MV-4-11 (cell line): ENCODE data around the gene PTEN.
"Not testable (repeated sequence)": the region's sequence is repeated elsewhere in the genome, so short reads cannot be mapped to it uniquely, and the experiment has no call there.

ENCODE experiments used
- DNase-seq: peaks from one replicate; lab custom pipeline; 2025; lab: John Stamatoyannopoulos, UW

Gene PTEN

GRCh38 chr10:87869773-87870551, 6.5 kb downstream of the PTEN start:
- no peak for DNase-seq

DNA sequence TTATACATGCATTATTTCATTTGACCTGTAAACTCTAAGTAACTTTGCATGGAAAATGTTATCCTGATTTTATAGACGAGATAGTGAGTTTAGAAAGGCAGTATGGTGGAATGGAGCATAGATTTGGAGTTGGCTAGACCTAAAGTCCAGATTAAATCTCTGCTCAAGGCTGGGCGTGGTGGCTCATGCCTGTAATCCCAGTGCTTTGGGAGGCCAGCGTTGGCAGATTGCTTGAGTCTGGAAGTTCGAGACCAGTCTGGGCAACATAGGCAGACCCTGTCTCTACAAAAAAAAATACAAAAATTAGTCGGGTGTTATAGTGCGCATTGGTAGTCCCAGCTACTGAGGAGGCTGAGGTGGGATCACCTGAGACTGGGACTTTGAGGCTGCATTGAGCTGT, 9.4 kb downstream of the PTEN start:
- no peak for DNase-seq

- DNase-seq: no peak
These were observed 10.2 kb downstream of the PTEN start for GRCh38 chr10:87873656-87874055.

GRCh38 chr10:87875929-87876571, 12.6 kb downstream of the PTEN start:
- DNase-seq: no peak

DNA sequence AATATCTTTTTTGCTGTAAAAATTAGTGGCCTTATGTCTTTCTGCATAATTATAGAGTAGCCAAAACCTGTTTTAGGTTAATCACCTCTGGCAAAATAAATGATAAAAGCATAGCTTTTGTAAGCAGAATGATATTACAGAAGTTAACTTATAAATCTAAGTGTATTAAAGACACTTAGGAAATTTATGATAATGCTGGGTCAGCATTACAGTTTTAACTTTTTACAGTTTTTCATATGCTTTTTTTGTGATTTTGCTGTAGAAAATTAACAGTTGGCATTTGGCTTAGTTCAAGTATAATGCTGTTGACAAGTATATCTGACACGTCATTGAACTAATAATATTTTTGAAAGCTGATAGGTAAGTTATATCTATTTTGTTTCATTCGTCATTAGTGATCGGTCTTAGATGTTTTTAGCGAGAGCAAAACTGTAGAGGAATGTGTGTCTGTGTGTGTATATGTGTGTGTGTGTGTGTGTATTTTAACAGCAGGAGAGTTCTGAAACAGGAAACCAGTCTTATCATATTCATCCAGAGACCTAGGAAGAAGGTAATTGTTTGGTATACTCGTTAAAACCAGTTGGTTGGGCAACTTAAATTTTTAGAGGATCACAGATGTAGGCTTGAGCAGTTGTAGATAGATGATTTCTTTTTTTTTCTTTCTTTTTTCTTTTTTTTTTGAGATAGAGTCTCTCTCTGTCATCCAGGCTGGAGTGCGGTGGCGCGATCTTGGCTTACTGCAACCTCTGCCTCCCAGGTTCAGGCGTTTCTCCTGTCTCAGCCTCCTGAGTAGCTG, 15.4 kb downstream of the PTEN start:
- DNase-seq: peak; percentile 52

- peak; percentile 28 for DNase-seq
These were observed 16.9 kb downstream of the PTEN start for GRCh38 chr10:87880336-87880735.

DNA sequence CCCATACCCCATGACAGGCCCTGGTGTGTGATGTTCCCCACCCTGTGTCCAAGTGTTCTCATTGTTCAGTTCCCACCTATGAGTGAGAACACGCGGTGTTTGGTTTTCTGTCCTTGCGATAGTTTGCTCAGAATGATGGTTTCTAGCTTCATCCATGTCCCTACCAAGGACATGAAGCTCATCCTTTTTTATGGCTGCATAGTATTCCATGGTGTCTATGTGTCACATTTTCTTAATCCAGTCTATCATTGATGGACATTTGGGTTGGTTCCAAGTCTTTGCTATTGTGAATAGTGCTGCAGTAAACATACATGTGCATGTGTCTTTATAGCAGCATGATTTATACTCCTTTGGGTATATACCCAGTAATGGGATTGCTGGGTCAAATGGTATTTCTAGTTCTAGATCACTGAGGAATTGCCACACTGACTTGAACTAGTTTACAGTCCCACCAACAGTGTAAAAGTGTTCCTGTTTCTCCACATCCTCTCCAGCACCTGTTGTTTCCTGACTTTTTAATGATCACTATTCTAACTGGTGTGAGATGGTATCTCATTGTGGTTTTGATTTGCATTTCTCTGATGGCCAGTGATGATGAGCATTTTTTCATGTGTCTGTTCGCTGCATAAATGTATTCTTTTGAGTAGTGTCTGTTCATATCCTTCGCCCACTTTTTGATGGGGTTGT, 18.1 kb downstream of the PTEN start:
- not testable (repeated sequence) for DNase-seq

DNA sequence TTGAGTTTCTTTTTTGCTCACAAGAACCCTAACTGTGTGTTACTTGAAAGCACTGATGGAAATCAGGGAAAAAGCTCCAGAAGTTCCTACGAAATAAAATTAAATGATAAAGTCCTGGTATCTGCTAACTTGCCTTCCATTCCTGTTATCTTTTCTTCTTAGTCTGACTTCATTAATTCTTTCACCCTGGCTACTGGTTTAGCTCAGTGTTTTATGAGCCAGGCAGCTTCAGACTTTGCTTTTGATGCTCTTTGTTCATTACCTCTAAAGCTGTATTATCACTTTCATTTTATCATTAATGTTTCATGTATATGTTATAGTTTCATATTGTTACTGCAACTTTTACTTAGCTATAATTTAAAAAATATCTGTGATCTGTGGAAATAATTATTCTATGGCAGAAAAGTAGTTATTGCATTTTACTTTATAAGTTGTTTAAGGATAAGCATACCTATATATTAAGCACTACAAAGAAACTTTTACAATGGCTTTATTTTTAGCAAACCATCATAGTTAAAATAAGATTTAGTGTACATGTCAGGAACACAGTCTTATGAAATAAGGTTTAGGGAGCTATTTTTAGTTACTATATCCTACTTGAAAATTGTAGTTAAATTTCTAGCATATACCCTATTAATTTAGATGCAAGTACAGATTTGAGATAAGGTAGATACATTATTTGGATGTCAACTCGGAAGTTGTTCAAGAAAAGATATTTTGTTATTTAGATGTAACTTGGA, 19.3 kb downstream of the PTEN start:
- DNase-seq: no peak

- DNase-seq: no peak
These were observed 23.2 kb downstream of the PTEN start for GRCh38 chr10:87886635-87887034.

- no peak for DNase-seq
These were observed 23.7 kb downstream of the PTEN start for GRCh38 chr10:87887146-87887545.

GRCh38 chr10:87887548-87888289, 24.3 kb downstream of the PTEN start:
- DNase-seq: no peak

- DNase-seq: no peak
These were observed 32.0 kb downstream of the PTEN start for GRCh38 chr10:87895430-87895829.

GRCh38 chr10:87896216-87896615, 32.8 kb downstream of the PTEN start:
- no peak for DNase-seq

DNA sequence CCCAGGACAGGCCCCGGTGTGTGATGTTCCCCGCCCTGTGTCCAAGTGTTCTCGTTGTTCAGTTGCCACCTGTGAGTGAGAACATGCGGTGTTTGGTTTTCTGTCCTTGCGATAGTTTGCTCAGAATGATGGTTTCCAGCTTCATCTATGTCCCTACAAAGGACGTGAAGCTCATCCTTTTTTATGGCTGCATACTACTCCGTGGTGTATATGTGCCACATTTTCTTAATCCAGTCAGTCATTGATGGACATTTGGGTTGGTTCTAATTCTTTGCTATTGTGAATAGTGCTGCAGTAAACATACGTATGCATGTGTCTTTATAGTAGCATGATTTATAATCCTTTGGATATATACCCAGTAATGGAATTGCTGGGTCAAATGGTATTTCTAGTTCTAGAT, 34.5 kb downstream of the PTEN start:
- not testable (repeated sequence) for DNase-seq

GRCh38 chr10:87903396-87903795, 40.0 kb downstream of the PTEN start:
- DNase-seq: not testable (repeated sequence)

GRCh38 chr10:87913156-87913921, 49.9 kb downstream of the PTEN start:
- no peak for DNase-seq

DNA sequence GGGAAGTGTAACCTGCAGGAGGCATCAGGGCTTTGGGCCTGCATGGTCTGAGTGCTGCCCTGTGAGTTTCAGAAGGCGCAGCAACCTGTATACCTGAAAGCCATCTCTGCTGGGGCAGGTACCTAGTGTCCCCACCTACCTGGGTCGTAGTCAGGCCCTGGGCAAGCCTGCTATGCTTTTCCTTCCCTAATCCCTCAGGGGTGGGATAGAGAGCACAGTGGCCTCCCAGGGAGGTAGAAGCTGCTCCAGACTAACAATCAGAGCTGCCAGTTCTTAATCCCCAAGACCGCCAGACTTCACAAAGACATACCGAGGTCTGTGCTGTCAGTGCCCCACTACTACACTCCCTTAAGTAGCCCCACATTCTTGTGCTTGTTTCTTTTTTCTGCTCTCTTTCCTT, 52.0 kb downstream of the PTEN start:
- DNase-seq: no peak

- DNase-seq: peak; percentile 18
These were observed 52.6 kb downstream of the PTEN start for GRCh38 chr10:87915989-87916388.

- DNase-seq: no peak
These were observed 53.1 kb downstream of the PTEN start for GRCh38 chr10:87916515-87916914.

- DNase-seq: no peak
These were observed 54.9 kb downstream of the PTEN start for GRCh38 chr10:87918254-87918859.
